Measurements from ENCODE around the gene HAGHL.

HAGHL gene
- 15.3 to 34.9 reads per million in 2 donors for total RNA-seq

- DNase-seq = peak; percentile 65
These were observed at the start of gene HAGHL, which contains the start of gene CCDC78 for GRCh38 chr16:726438-727290. Gene HAGHL (plus strand): TSS chr16:727106. CDS start chr16:727510, 404 bp downstream. Gene CCDC78 (minus strand): TSS chr16:726443. CDS start chr16:726367, 76 bp downstream.

- DNase-seq = no peak
These were observed 49.4 kb upstream of the HAGHL start for GRCh38 chr16:677316-678190.

- DNase-seq = no peak
These were observed 48.6 kb upstream of the HAGHL start for GRCh38 chr16:678209-678857.

- no peak for DNase-seq
These were observed 47.8 kb upstream of the HAGHL start for GRCh38 chr16:678858-679813.

GRCh38 chr16:679814-680624 is 46.9 kb upstream of the HAGHL start, which contains the start of gene STUB1:
Gene STUB1 (plus strand): TSS chr16:680410. CDS start chr16:680526, 116 bp downstream.
- peak; percentile 87 for DNase-seq

GRCh38 chr16:680625-680945 is 46.3 kb upstream of the HAGHL start:
- DNase-seq = no peak

GRCh38 chr16:680967-681745 is 45.8 kb upstream of the HAGHL start:
- no peak for DNase-seq

- no peak for DNase-seq
These were observed 45.0 kb upstream of the HAGHL start for GRCh38 chr16:681746-682427.

GRCh38 chr16:682493-683395 is 44.2 kb upstream of the HAGHL start:
- no peak for DNase-seq

- no peak for DNase-seq
These were observed 43.4 kb upstream of the HAGHL start for GRCh38 chr16:683396-684070.

GRCh38 chr16:684071-684794 is 42.7 kb upstream of the HAGHL start, which contains the start of gene JMJD8:
Gene JMJD8 (minus strand): TSS chr16:684334. CDS start chr16:684319, 15 bp downstream.
- DNase-seq = peak; percentile 94

GRCh38 chr16:684961-685696 is 41.8 kb upstream of the HAGHL start:
- no peak for DNase-seq

- no peak for DNase-seq
These were observed 40.9 kb upstream of the HAGHL start for GRCh38 chr16:685967-686366.

GRCh38 chr16:686459-687260 is 40.2 kb upstream of the HAGHL start:
- no peak for DNase-seq

- DNase-seq = no peak
These were observed 39.4 kb upstream of the HAGHL start for GRCh38 chr16:687499-687898.
